Testis (tissue), 2 donors: ENCODE measurements around the gene ITIH1.

Experiments
- CTCF ChIP-seq, 3 experiments: fragments of 450-650 bp in 2 of 3; fragments of 200-600 bp in 1 of 3; sonication (generic) in 1 of 3; IDR thresholded peaks; one replicate each; pipeline ENCODE4 v1.5.1; 2016 to 2019; ENCODE audit warnings: antibody characterized with exemption in 3 of 3, mild to moderate bottlenecking in 2 of 3, moderate library complexity in 1 of 3
- POLR2A ChIP-seq: fragments of 450-650 bp; IDR thresholded peaks from one replicate; pipeline ENCODE4 v1.6.1; 2017; ENCODE audit warnings: antibody characterized with exemption, mild to moderate bottlenecking, moderate library complexity

GRCh38 chr3:52756141-52756540 lies 21.3 kb upstream of the ITIH1 start:
- TF ChIP-seq CTCF (IDR thresholded peaks at IDR 0.05) (no peak), POLR2A (no peak)
